GM21360 (cell line): ENCODE measurements around the gene ILRUN.
"Not testable (repeated sequence)": the region's sequence is repeated elsewhere in the genome, so short reads cannot be mapped to it uniquely, and the experiment has no call there.

Experiments
- ATAC-seq: cut with Tn5 transposase; IDR thresholded peaks from one replicate; pipeline ENCODE4 v1.9.1; 2021; ENCODE audit warnings: mild to moderate bottlenecking, moderate library complexity; ENCODE audit not compliant: unreplicated experiment

Gene ILRUN

GRCh38 chr6:34697904-34698559 is 1.5 kb upstream of the ILRUN start:
- ATAC-seq = no peak

GRCh38 chr6:34697544-34697836 is 923 bp upstream of the ILRUN start:
- ATAC-seq = no peak

- peak; percentile 18 for ATAC-seq
Measured at GRCh38 chr6:34696189-34696738, 303 bp downstream of the ILRUN start.

GRCh38 chr6:34695729-34696188 is 808 bp downstream of the ILRUN start:
- no peak for ATAC-seq

GRCh38 chr6:34692280-34692679 is 4.3 kb downstream of the ILRUN start:
- no peak for ATAC-seq

- no peak for ATAC-seq
Measured at GRCh38 chr6:34689742-34690141, 6.8 kb downstream of the ILRUN start.

GRCh38 chr6:34688956-34689355 is 7.6 kb downstream of the ILRUN start:
- no peak for ATAC-seq

GRCh38 chr6:34684919-34685318 is 11.6 kb downstream of the ILRUN start:
- no peak for ATAC-seq

- ATAC-seq = no peak
Measured at GRCh38 chr6:34684364-34684763, 12.2 kb downstream of the ILRUN start.

GRCh38 chr6:34680802-34681515 is 15.6 kb downstream of the ILRUN start:
- no peak for ATAC-seq

GRCh38 chr6:34680313-34680712 is 16.3 kb downstream of the ILRUN start:
- ATAC-seq = not testable (repeated sequence)

GRCh38 chr6:34679552-34680253 is 16.9 kb downstream of the ILRUN start:
- no peak for ATAC-seq

GRCh38 chr6:34676140-34676539 is 20.4 kb downstream of the ILRUN start:
- ATAC-seq = no peak

- not testable (repeated sequence) for ATAC-seq
Measured at GRCh38 chr6:34674930-34675329, 21.6 kb downstream of the ILRUN start.

GRCh38 chr6:34674268-34674639 is 22.3 kb downstream of the ILRUN start:
- no peak for ATAC-seq

GRCh38 chr6:34673064-34673463 is 23.5 kb downstream of the ILRUN start:
- ATAC-seq = no peak

- no peak for ATAC-seq
Measured at GRCh38 chr6:34672657-34673043, 23.9 kb downstream of the ILRUN start.

GRCh38 chr6:34671801-34672656 is 24.5 kb downstream of the ILRUN start:
- ATAC-seq = peak; percentile 64

- no peak for ATAC-seq
Measured at GRCh38 chr6:34671367-34671766, 25.2 kb downstream of the ILRUN start.

- ATAC-seq = not testable (repeated sequence)
Measured at GRCh38 chr6:34668799-34669198, 27.8 kb downstream of the ILRUN start.
